Measurements from ENCODE around the gene LAMTOR2. TPM values are rescaled to one million over a fixed set of nuclear protein-coding genes. Genes with fewer than 3 reads are reported as not detected.

The LAMTOR2 gene
- total and polyA plus RNA-seq, 2 donors (not counting 1 experiment from before 2014, with no cell fraction given) = 56.3 to 84.7 TPM

- no peaks in the 10 kb centered on the region for H4K20me1 ChIP-seq (ENCODE audit: control insufficient read depth, extremely low read depth, insufficient read depth, low read length)
- H3K9ac ChIP-seq (ENCODE audit: insufficient read depth, low read length) = no peak overlapping the region
- no peaks in the 10 kb centered on the region for H3K9me3 ChIP-seq (ENCODE audit: control insufficient read depth, insufficient read depth, low read depth, low read length)
- H3K4me2 ChIP-seq (ENCODE audit: extremely low read depth, insufficient read depth, low read length) = no peak overlapping the region
- H3K27ac ChIP-seq (ENCODE audit: insufficient read depth, low read length) = no peak overlapping the region
- TF ChIP-seq, protein P1, sequence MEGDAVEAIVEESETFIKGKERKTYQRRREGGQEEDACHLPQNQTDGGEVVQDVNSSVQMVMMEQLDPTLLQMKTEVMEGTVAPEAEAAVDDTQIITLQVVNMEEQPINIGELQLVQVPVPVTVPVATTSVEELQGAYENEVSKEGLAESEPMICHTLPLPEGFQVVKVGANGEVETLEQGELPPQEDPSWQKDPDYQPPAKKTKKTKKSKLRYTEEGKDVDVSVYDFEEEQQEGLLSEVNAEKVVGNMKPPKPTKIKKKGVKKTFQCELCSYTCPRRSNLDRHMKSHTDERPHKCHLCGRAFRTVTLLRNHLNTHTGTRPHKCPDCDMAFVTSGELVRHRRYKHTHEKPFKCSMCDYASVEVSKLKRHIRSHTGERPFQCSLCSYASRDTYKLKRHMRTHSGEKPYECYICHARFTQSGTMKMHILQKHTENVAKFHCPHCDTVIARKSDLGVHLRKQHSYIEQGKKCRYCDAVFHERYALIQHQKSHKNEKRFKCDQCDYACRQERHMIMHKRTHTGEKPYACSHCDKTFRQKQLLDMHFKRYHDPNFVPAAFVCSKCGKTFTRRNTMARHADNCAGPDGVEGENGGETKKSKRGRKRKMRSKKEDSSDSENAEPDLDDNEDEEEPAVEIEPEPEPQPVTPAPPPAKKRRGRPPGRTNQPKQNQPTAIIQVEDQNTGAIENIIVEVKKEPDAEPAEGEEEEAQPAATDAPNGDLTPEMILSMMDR (conservative IDR thresholded peaks at IDR 0.05 in 1 of 2, IDR thresholded peaks at IDR 0.05 in 1 of 2; ENCODE audit: low read depth in 1 of 2, low read length in 2 of 2) = no peak
- no peak for TF ChIP-seq EZH2 (IDR thresholded peaks at IDR 0.05; ENCODE audit: low read length, missing control alignments)
- no peak overlapping the region for H2AFZ ChIP-seq (ENCODE audit: low read length)
- no peaks in the 10 kb centered on the region for H3K36me3 ChIP-seq (ENCODE audit: control insufficient read depth, insufficient read depth, low read length)
- no peaks in the 10 kb centered on the region for H3K4me1 ChIP-seq (ENCODE audit: control insufficient read depth, extremely low read depth, insufficient read depth, low read length)
- no peak overlapping the region for H3K4me3 ChIP-seq (replicated peaks in 1 of 4; ENCODE audit: control extremely low read depth in 1 of 4, insufficient read depth in 1 of 4, low read depth in 3 of 4, low read length in 4 of 4)
- no peak for DNase-seq (ENCODE audit: low read depth in 2 of 2)
- H3K27me3 ChIP-seq (ENCODE audit: control insufficient read depth, insufficient read depth, low read length) = no peaks in the 10 kb centered on the region
- H3K79me2 ChIP-seq (ENCODE audit: control insufficient read depth, insufficient read depth, low read length) = no peaks in the 10 kb centered on the region
These were observed 10.0 kb downstream of the LAMTOR2 start for GRCh38 chr1:156064615-156065014.

DNA sequence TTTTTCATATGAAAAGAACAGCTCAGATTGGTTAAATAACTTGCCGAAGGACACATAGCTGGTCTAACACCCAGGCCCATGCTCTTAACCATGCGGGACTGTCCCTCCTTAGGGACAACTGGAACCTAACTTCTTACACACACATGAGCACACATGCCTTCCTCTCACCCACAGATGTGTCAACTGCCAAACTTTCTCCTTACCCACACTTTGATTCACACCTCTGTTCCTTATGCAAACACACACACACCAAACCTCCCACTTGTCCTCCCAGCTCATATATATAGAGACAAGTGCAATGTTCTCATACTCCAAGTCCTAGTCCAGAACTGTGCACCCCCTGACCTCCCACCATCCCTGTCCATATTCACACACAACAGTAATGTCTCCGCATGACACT is 10.6 kb downstream of the LAMTOR2 start:
- H4K20me1 ChIP-seq (ENCODE audit: control insufficient read depth, extremely low read depth, insufficient read depth, low read length) = no peaks in the 10 kb centered on the region
- no peak overlapping the region for H3K4me3 ChIP-seq (replicated peaks in 1 of 4; ENCODE audit: control extremely low read depth in 1 of 4, insufficient read depth in 1 of 4, low read depth in 3 of 4, low read length in 4 of 4)
- no peaks in the 10 kb centered on the region for H3K9me3 ChIP-seq (ENCODE audit: control insufficient read depth, insufficient read depth, low read depth, low read length)
- no peaks in the 10 kb centered on the region for H3K36me3 ChIP-seq (ENCODE audit: control insufficient read depth, insufficient read depth, low read length)
- H2AFZ ChIP-seq (ENCODE audit: low read length) = no peak overlapping the region
- H3K4me1 ChIP-seq (ENCODE audit: control insufficient read depth, extremely low read depth, insufficient read depth, low read length) = no peaks in the 10 kb centered on the region
- TF ChIP-seq EZH2 (IDR thresholded peaks at IDR 0.05; ENCODE audit: low read length, missing control alignments) = no peak
- TF ChIP-seq, protein P1 (conservative IDR thresholded peaks at IDR 0.05 in 1 of 2, IDR thresholded peaks at IDR 0.05 in 1 of 2; ENCODE audit: low read depth in 1 of 2, low read length in 2 of 2) = no peak
- H3K27me3 ChIP-seq (ENCODE audit: control insufficient read depth, insufficient read depth, low read length) = no peaks in the 10 kb centered on the region
- H3K79me2 ChIP-seq (ENCODE audit: control insufficient read depth, insufficient read depth, low read length) = no peaks in the 10 kb centered on the region
- DNase-seq (ENCODE audit: low read depth in 2 of 2) = no peak
- H3K9ac ChIP-seq (ENCODE audit: insufficient read depth, low read length) = no peak overlapping the region
- H3K4me2 ChIP-seq (ENCODE audit: extremely low read depth, insufficient read depth, low read length) = no peak overlapping the region
- no peak overlapping the region for H3K27ac ChIP-seq (ENCODE audit: insufficient read depth, low read length)

- TF ChIP-seq, protein P1 (conservative IDR thresholded peaks at IDR 0.05 in 1 of 2, IDR thresholded peaks at IDR 0.05 in 1 of 2; ENCODE audit: low read depth in 1 of 2, low read length in 2 of 2) = no peak
- no peak for TF ChIP-seq EZH2 (IDR thresholded peaks at IDR 0.05; ENCODE audit: low read length, missing control alignments)
- no peaks in the 10 kb centered on the region for H3K4me1 ChIP-seq (ENCODE audit: control insufficient read depth, extremely low read depth, insufficient read depth, low read length)
- no peak overlapping the region for H3K9ac ChIP-seq (ENCODE audit: insufficient read depth, low read length)
- H3K9me3 ChIP-seq (ENCODE audit: control insufficient read depth, insufficient read depth, low read depth, low read length) = no peaks in the 10 kb centered on the region
- no peaks in the 10 kb centered on the region for H3K79me2 ChIP-seq (ENCODE audit: control insufficient read depth, insufficient read depth, low read length)
- H3K36me3 ChIP-seq (ENCODE audit: control insufficient read depth, insufficient read depth, low read length) = no peaks in the 10 kb centered on the region
- no peak overlapping the region for H2AFZ ChIP-seq (ENCODE audit: low read length)
- no peak for DNase-seq (ENCODE audit: low read depth in 2 of 2)
- no peak overlapping the region for H3K4me3 ChIP-seq (replicated peaks in 1 of 4; ENCODE audit: control extremely low read depth in 1 of 4, insufficient read depth in 1 of 4, low read depth in 3 of 4, low read length in 4 of 4)
- no peak overlapping the region for H3K4me2 ChIP-seq (ENCODE audit: extremely low read depth, insufficient read depth, low read length)
- H4K20me1 ChIP-seq (ENCODE audit: control insufficient read depth, extremely low read depth, insufficient read depth, low read length) = no peaks in the 10 kb centered on the region
- no peaks in the 10 kb centered on the region for H3K27me3 ChIP-seq (ENCODE audit: control insufficient read depth, insufficient read depth, low read length)
- no peak overlapping the region for H3K27ac ChIP-seq (ENCODE audit: insufficient read depth, low read length)
These were observed 11.3 kb downstream of the LAMTOR2 start for GRCh38 chr1:156065871-156066270.

All from fibroblast of lung (primary cell).